Mammary epithelial cell (primary cell): Measurements from ENCODE around the gene SUGP2.
A peak's percentile ranks its signal among the peaks of the same experiment; 100 is the strongest.

Experiments used
- CTCF ChIP-seq, 2 donors: IDR thresholded peaks in 1 of 2; conservative IDR thresholded peaks in 1 of 2; 2 replicates each; pipeline ENCODE4 v1.5.1; 2011 to 2012; ENCODE audit warnings: inconsistent platforms in 2 of 2, low read length in 2 of 2, mild to moderate bottlenecking in 2 of 2, control low read depth in 1 of 2, low read depth in 1 of 2; ENCODE audit not compliant: insufficient read depth in 1 of 2; ENCODE audit errors: extremely low read depth in 1 of 2
- EZH2 ChIP-seq: IDR thresholded peaks from 2 replicates; pipeline ENCODE4 v1.6.1; 2012; ENCODE audit warnings: low read length, inconsistent platforms, borderline replicate concordance

GRCh38 chr19:19026299-19026971, 6.9 kb downstream of the SUGP2 start:
- TF ChIP-seq EZH2 (no peak), CTCF (conservative IDR thresholded peaks at IDR 0.05 in 1 of 2, IDR thresholded peaks at IDR 0.05 in 1 of 2; ENCODE audit: extremely low read depth in 1 of 2, insufficient read depth in 1 of 2, low read depth in 1 of 2, low read length in 2 of 2) (peak in 1 of 2 donors; percentile 33)
